Hepatic stellate cell (primary cell): ENCODE measurements around the gene FAM120A.
A peak's percentile ranks its signal among the peaks of the same experiment; 100 is the strongest.
"Not testable (repeated sequence)": the region's sequence is repeated elsewhere in the genome, so short reads cannot be mapped to it uniquely, and the experiment has no call there.

ENCODE experiments used
- DNase-seq: peaks from one replicate; pipeline ENCODE4 v3.0.0; 2011; ENCODE audit warnings: low spot score

Gene FAM120A

DNA sequence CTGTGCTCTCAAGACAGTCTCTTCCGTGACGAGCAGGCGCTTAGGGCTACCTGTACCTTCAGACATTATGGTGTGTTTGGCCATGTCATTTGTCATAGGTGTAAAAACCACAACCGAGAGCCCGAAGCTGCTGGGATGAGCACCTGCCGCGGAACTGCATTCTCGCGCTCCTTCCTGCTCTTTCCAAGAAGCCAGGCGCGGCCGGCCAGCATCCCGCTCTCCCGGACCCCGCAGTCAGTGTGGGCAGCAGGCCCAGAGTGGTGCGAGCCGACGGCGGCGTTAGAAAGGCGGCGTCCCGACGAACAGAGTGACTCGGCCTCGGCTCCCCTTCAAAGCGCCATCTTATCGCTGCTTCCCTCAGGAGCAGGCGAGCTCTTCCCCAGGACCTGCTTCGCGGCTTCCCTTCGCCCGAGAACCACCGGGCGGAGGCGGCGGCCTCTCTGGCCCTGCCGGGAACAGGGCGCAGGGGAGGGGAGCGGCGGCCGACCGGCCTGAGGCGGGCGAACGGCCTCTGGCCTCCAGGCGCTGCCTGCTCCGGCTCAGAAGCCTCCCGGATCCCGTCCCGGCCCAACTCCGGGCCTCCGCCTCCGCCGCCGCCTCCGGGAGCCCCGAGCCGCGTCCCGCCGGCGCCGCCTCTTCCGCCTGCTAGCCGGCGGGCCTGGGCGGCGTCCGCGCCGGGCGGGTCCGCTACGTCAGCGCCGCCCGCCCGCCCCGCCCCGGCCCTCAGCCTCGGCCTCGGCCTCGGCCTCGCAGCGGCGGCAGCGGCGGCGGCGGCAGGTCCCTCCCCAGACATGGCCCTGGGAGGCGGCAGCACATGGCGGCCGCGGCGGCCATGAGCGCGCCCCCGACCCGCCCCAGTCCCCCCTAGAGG lies at the start of gene FAM120A:
FAM120A (plus strand) TSS at position 741 of the 871 bp plus-strand sequence. CDS start 231 bp downstream, outside the sequence.
- peak; percentile 75 for DNase-seq

DNA sequence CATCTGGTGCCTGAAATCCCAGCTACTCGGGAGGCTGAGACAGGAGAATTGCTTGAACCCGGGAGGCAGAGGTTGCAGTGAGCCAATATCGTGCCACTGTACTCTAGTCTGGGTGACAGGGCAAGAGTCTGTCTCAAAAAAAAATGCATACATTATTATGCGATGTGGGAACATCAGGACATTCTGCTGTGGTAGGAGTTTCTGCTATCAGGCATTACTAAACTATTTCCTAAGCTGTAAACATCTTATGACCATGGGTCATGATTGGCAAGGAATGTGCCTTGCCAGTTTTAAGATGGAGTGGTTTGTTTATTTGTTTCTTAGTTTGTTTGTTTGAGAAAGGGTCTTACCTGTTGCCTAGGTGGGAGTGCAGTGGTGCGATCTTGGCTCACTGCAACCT lies 45.1 kb upstream of the FAM120A start:
- no peak for DNase-seq

- no peak for DNase-seq
These were observed 38.0 kb upstream of the FAM120A start for GRCh38 chr9:93413530-93413929.

GRCh38 chr9:93415176-93415690 lies 36.3 kb upstream of the FAM120A start:
- no peak for DNase-seq

- DNase-seq: no peak
These were observed 34.8 kb upstream of the FAM120A start for GRCh38 chr9:93416530-93417235.

DNA sequence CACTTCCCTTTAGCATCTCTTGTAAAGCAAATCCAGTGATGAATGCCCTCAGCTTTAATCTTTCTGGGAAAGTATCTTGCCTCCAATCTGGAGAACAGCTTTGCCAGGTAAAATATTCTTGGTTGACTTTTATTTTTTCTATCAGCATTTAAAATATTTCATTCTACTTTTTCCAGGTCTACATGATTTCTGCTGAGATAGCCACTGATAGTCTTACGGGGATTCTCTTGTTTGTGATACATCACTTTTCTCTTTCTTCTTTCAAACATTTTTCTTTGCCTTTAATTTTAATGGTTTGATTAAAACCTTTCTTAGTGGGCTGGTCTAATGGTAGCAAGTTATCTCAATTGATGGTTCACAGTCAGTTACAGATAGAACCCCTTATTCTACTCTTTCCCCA lies 33.9 kb upstream of the FAM120A start:
- DNase-seq: no peak

- DNase-seq: no peak
These were observed 32.5 kb upstream of the FAM120A start for GRCh38 chr9:93419023-93419422.

DNA sequence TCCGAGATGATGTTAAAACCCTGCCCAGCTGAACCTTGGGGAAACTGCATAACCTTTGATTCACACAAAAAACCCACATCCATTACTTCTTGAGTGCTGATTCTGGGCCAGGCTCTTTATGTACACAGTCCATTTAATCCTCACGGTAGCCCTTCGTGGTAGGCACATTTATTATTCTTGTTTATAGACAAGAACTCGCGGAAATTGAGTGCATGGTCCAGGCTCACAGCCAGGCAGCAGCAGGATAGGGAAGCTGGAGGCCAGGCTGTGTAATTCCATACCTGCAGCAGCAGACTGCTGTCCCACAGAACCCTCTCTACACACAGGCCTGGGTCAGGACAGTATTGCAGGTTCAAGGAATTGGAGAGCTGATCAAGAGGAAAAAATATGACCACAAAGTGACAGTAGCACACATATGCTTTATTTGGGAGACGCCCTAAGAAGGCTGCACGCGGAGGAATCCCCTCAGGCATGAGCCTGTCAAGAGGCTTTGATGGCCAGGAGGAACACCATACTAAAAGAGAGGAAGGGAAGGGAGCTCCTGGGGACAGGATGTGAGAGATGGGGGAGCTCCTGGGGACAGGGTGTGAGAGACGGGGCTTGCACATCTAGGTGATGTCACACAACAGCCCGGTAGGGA lies 28.4 kb upstream of the FAM120A start:
- DNase-seq: no peak

DNA sequence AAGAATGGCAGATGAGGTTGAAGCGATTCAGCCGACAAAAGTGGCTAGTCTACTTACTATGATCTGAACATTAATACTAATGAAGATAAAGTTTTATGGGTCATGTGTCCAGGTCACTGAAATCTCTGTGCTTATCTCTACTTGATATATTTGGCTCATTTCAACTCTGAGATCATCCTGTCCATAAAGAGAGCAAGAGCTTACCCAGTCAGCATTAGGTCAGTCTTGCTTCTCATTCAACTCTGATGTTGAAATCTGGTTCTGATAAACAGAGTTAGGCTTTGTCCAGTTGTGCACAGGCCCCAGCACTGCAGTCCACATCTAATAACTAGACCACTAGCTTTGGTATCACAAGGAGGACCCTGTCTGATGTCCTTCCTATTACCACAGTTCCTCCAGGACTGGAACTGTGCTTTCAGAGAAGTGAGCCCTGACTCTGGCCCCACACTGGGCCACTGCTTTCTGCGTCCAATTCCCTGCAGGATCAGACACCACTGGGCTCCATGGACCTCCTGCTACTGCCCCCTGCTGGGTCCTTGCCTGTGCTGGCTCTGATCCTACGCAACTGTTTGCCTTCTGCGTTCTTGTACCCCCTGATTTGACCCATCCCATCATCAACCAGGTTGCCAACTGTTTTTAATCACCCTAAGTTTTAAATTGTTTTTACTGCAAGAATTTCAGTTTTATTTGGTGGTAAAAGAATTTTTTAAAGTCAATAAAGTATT lies 23.7 kb upstream of the FAM120A start:
- DNase-seq: no peak

DNA sequence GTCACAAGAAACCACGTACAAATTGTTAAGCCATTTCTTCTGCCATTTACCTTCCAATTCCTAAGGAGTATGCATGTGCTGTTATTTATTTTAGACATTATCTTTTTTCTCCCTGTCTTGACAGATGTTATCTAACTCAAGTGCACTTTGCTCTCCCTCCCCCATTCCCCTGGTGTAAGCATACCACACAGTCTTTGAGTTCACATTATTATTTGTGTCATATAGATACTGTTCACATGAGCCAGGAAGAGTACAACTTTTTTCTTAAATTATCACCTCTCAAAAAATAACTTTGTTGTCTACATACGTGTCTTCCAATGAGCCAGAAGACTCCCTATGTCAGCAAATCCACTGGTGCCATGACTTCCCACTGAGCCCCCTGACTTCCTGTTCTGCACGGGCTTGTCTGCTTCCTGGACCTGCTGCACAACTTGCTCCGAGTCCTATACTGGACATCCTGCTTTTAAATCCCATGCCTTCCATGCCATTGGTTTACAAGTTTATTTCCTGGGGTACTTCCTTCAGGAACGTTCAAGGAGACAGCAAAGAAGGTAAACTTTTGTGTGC lies 19.9 kb upstream of the FAM120A start:
- DNase-seq: no peak

DNA sequence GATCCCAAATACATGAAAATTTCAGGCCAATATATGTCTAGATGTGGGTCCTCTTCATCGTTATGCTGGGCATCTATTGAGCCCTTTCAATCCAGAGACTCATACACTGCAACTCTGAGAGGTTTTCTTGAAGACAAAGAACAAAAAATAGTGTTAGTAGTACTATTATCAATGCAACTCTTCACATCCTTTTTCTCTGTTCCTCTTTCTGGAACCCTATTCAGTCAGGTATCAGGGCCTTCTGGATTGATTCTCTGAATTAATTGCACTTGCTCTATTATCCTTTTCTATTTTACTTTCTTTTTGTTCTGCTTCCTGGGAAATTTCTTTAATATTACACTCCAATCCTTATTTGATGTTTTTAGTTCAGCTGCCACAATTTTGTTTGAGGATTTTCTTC lies 18.5 kb upstream of the FAM120A start:
- no peak for DNase-seq

DNA sequence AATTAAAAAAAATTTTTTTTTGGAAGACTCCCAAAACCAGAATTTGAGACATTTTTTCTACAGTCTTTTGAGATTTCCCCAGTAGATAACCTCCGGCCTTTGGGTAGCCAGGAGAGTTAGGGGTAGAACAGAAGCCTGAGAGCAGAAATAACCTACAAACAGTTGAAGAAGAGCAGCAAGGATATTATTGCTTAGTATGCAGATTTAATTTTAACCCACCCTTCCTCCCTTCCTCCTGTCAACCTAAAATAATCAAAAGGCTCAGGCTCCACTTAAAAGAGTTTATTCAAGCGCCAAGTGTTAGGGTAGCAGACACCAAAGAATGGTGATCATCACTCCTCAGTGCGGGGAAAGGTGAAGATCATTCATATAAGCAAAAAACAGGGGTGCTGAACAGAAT lies 17.4 kb upstream of the FAM120A start:
- no peak for DNase-seq

DNA sequence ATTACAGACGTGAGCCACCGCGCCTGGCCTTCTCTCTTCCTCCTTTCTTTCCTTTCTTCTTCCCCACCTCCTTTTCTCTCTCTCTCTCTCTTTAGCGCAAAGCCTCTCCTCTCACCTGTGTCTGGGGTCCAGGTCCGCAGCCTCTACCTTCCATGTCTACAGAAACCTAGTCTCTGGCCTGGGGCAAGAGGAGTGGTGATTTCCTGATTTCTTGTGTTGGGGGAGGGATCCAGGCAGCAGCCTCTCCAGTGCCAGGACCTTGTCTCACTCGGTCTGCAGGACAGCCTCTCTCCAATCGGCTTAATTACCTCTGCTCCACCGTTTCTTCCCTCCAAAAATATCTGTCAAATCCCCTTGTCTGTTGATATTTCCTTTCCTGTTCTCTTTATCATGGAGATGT lies 16.1 kb upstream of the FAM120A start:
- no peak for DNase-seq

DNA sequence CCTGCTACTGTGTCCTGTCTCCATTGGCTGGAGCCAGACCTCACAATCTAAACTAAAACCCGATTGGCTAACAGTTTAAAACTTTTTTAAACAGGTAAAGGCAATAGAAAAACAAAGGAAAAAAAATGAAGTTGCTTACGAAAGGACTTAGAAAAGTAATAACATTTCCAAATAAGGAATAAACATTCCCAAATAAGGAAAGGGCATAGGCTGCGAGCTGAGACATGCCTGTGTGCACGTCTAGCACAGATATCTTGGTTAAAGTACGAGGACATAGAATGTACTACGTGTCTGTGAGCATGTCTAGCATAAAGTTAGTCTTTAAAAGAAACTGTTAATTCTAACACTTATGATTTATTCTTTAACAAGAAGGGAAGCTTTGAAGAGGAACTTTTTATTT lies 15.3 kb upstream of the FAM120A start:
- no peak for DNase-seq

DNA sequence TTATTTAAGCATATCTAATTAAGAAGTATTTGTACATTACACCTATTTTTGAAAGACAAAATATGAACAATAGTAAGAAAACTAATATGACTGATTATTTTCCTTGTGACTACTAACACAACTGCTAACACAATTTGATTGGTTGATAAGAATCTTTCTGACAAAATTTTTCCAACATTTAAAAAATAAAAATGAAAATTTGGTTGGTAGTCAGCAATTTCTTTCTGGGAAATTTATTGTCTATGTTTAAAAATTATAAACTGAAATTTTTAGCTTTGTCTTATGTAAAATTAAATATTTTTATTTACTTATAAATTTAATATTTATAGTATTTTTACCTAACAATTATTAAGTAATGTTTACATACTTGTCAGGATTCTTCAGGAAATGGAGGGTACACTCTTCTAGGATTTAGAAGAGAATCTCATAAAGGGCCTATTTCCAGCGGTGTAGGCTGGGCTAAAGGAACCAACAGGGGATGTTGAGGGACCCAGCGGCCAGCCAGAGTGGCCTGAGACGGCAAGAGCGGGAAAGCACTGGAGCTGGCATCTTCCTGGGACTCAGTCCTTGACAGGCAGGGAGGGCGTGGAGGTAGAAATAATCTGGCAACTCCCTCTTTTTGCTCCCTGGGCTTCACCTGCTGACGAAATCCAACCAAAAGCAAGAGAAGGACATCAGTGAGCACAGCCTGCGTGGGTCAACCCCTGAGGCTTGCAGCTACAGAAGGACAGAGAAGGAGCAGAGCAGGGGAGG lies 14.7 kb upstream of the FAM120A start:
- no peak for DNase-seq

- no peak for DNase-seq
These were observed 13.5 kb upstream of the FAM120A start for GRCh38 chr9:93437996-93438395.

DNA sequence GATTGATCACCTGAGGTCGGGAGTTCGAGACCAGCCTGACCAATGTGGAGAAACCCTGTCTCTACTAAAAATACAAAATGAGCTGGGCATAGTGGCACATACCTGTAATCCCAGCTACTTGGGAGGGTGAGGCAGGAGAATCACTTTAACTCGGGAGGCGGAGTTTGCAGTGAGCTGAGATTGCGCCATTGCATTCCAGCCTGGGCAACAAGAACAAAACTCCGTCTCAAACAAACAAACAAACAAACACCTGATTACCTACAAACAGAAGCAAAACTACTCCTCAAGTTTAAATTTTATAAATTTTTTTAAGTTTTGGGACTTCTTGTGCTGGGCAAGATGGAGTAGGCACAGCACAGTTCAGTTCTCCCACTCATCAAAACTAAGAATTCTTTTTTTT lies 12.2 kb upstream of the FAM120A start:
- DNase-seq: not testable (repeated sequence)

DNA sequence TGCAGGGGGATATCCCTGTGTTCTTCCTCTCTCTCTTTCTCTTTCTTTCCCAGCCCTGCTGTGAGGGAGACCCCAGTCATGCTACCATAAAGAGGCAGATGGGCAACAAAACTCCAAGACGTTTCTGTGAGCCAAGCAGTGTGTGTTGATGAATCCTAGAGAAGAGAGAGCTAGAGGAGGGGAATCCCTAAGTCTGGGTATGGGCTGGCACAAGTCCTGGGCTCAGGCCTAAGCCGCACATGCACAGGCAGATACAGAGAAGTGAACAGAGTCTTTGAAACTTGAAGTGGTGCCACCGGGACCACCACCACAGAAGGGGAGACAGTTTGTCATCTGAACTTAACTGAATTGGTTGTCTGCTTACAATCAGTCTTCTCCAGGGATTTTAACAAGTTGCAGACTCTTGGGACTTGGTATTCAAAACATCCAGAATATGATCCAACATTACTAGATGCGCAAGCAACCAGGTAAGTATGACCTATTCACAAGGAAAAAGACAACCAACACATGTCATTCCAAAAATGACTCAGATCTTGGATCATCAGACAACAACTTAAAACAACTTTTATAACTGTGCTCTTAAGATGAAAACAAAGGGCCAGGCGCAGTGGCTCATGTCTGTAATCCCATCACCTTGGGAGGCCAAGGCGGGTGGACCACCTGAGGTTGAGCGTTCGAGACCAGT lies 10.4 kb upstream of the FAM120A start:
- no peak for DNase-seq

DNA sequence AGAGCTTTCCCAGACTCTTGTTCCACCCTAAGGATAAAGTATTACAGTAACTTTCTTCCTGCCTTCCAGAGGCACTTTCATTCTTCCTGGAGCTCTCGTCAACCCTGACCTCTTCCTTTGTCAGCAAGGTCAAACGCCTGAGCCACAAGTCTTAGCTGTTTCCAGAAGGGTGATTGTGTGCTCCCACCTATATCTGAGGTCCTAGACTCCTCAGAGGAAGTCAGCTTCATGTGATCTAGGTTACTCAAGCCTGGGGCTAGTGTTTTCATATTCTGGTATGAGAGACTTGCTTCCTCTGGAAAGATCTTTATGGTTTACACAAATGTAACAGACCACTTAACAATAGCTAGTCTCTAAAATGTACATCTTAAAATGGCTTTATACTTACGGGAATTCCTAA lies 5.4 kb upstream of the FAM120A start:
- DNase-seq: no peak

GRCh38 chr9:93447655-93448054 lies 3.8 kb upstream of the FAM120A start:
- no peak for DNase-seq
